GM23338 (cell line): ENCODE measurements around the gene TSHZ3. TPM values are rescaled to one million over a fixed set of nuclear protein-coding genes. Genes with fewer than 3 reads are reported as not detected.
A peak's percentile ranks its signal among the peaks of the same experiment; 100 is the strongest.

Experiments
- ATAC-seq: fragments of 200-7000 bp; cut with Tn5 transposase; 3 replicates; pipeline ENCODE4 v1.9.1; 2020
- DNase-seq: peaks from one replicate; pipeline ENCODE4 v3.0.0-alpha.2; 2015; ENCODE audit warnings: low spot score
- H2AFZ ChIP-seq: fragments of 200-600 bp; sonication (generic); 2 replicates; pipeline ENCODE4 v1.8.0; 2016; ENCODE audit warnings: antibody characterized with exemption, mild to moderate bottlenecking, moderate library complexity
- H3F3A ChIP-seq: fragments of 200-600 bp; sonication (generic); replicated peaks from 2 replicates; pipeline ENCODE4 v1.8.0; 2017; ENCODE audit warnings: antibody characterized with exemption, mixed run types, low read depth
- H3K27ac ChIP-seq: fragments of 200-600 bp; sonication (generic); 2 replicates; pipeline ENCODE4 v1.6.1; 2016; ENCODE audit warnings: low read depth
- H3K27me3 ChIP-seq: fragments of 200-600 bp; sonication (generic); 2 replicates; pipeline ENCODE4 v1.8.0; 2016; ENCODE audit warnings: mild to moderate bottlenecking, mixed run types, moderate library complexity; ENCODE audit not compliant: insufficient read depth
- H3K36me3 ChIP-seq: fragments of 200-600 bp; sonication (generic); 2 replicates; pipeline ENCODE4 v1.8.0; 2016; ENCODE audit warnings: mild to moderate bottlenecking; ENCODE audit not compliant: insufficient read depth
- H3K4me1 ChIP-seq: fragments of 200-600 bp; sonication (generic); 2 replicates; pipeline ENCODE4 v1.8.0; 2016; ENCODE audit warnings: mild to moderate bottlenecking, moderate library complexity; ENCODE audit not compliant: insufficient read depth
- H3K4me2 ChIP-seq: fragments of 200-600 bp; sonication (generic); 2 replicates; pipeline ENCODE4 v1.7.1; 2017; ENCODE audit warnings: mixed run types
- H3K4me3 ChIP-seq: fragments of 200-600 bp; sonication (generic); 2 replicates; pipeline ENCODE4 v1.6.1; 2016; ENCODE audit warnings: mixed run types
- H3K79me2 ChIP-seq: fragments of 200-600 bp; sonication (generic); replicated peaks from 2 replicates; pipeline ENCODE4 v1.8.0; 2017; ENCODE audit warnings: mild to moderate bottlenecking; ENCODE audit not compliant: insufficient read depth
- H3K9me2 ChIP-seq: fragments of 200-600 bp; sonication (generic); 2 replicates; pipeline ENCODE4 v1.8.0; 2017; ENCODE audit not compliant: insufficient read depth
- H4K20me1 ChIP-seq: fragments of 200-600 bp; sonication (generic); replicated peaks from 2 replicates; pipeline ENCODE4 v1.8.0; 2017; ENCODE audit warnings: mild to moderate bottlenecking; ENCODE audit not compliant: insufficient read depth
- H3K27ac Mint-ChIP-seq: 2 replicates; pipeline ENCODE4 v1.8.0; 2020; ENCODE audit warnings: inconsistent platforms, mild to moderate bottlenecking, moderate library complexity, mixed read lengths
- H3K27me3 Mint-ChIP-seq: 3 replicates; pipeline ENCODE4 v1.8.0; 2022; ENCODE audit warnings: low read depth, mild to moderate bottlenecking, moderate library complexity, mixed read lengths, inconsistent platforms; ENCODE audit not compliant: insufficient read depth, poor library complexity
- H3K36me3 Mint-ChIP-seq: 3 replicates; pipeline ENCODE4 v1.8.0; 2021; ENCODE audit warnings: low read depth, mild to moderate bottlenecking, inconsistent platforms, moderate library complexity, mixed read lengths
- H3K4me1 Mint-ChIP-seq: 3 replicates; pipeline ENCODE4 v1.8.0; 2020; ENCODE audit warnings: mild to moderate bottlenecking, inconsistent platforms, mixed read lengths
- H3K4me3 Mint-ChIP-seq: 3 replicates; pipeline ENCODE4 v1.8.0; 2021; ENCODE audit warnings: moderate library complexity, mild to moderate bottlenecking, inconsistent platforms, mixed read lengths
- H3K9me3 Mint-ChIP-seq: 3 replicates; pipeline ENCODE4 v1.8.0; 2020; ENCODE audit warnings: moderate library complexity, mild to moderate bottlenecking, inconsistent platforms, mixed read lengths
- CTCF ChIP-seq, 2 experiments: fragments of 200-600 bp in 1 of 2; sonication (generic) in 1 of 2; conservative IDR thresholded peaks; 2 replicates each; pipeline versions ENCODE4 v1.5.1 to v1.6.1; 2016 to 2017; ENCODE audit warnings: antibody characterized with exemption in 2 of 2, low read depth in 2 of 2, mild to moderate bottlenecking in 2 of 2, moderate library complexity in 1 of 2
- ZNF331 ChIP-seq: fragments of 250-450 bp; sonication (Bioruptor Pico); IDR thresholded peaks from 2 replicates; pipeline ENCODE4 v1.5.0; 2020; ENCODE audit warnings: low read depth, mild to moderate bottlenecking, moderate library complexity
- ZNF462 ChIP-seq: fragments of 250-450 bp; sonication (Bioruptor Pico); IDR thresholded peaks from 2 replicates; pipeline ENCODE4 v1.5.0; 2020; ENCODE audit warnings: mild to moderate bottlenecking, moderate library complexity
- polyA plus RNA-seq: library from polyadenylated mRNA; unstranded; fragments of >200 nt; fragmentation: Nextera tagmentation; extraction: Ambion mirVana; gene quantifications from 2 replicates; pipeline ENCODE4 v1.2.1, GENCODE V29; 2016
- total RNA-seq: library from RNA; depleted of rRNA; stranded (reverse); fragments of >200 nt; shearing (Covaris generic); gene quantifications from 2 replicates; pipeline ENCODE4 v1.2.3, GENCODE V29; 2014

The TSHZ3 gene
- total and polyA plus RNA-seq, 2 experiments from 2014 or later = 3.8 to 8.9 TPM

GRCh38 chr19:31325342-31325741 is 23.9 kb downstream of the TSHZ3 start (continued):
- no peak for TF ChIP-seq ZNF462 (CRISPR knock-in tag)

- no peak for TF ChIP-seq ZNF331 (CRISPR knock-in tag)
- TF ChIP-seq CTCF (conservative IDR thresholded peaks at IDR 0.05; ENCODE audit: low read depth in 2 of 2) = no peak
- no peaks in the 10 kb centered on the region for H4K20me1 ChIP-seq
- DNase-seq (peak; percentile 45), ATAC-seq (peak; percentile 17; the same call in 2 of the 3 replicates)
- H3K9me2 ChIP-seq = no peaks in the 10 kb centered on the region
- H3K79me2 ChIP-seq = peaks cover 50% of the 10 kb centered on the region
- no peak overlapping the region for H2AFZ ChIP-seq
- no peaks in the 10 kb centered on the region for H3F3A ChIP-seq
- no peaks in the 10 kb centered on the region for H3K27me3 ChIP-seq
- H3K27ac ChIP-seq = peak overlapping the region; percentile 75
- Mint-ChIP-seq H3K9me3 (no peaks in the 10 kb centered on the region), H3K27me3 (peaks cover 6% of the 10 kb centered on the region), H3K4me3 (no peak overlapping the region), H3K27ac (peak overlapping the region; percentile 89; the same call in 1 of the 2 replicates), H3K36me3 (no peaks in the 10 kb centered on the region), H3K4me1 (peaks cover 51% of the 10 kb centered on the region)
- H3K4me1 ChIP-seq = peaks cover 42% of the 10 kb centered on the region
- no peaks in the 10 kb centered on the region for H3K36me3 ChIP-seq
- no peak overlapping the region for H3K4me3 ChIP-seq
- peak overlapping the region; percentile 16; the same call in 1 of the 2 replicates for H3K4me2 ChIP-seq
These were observed 29.8 kb downstream of the TSHZ3 start for GRCh38 chr19:31319465-31319864.
